H9 (cell line): ENCODE results near the gene ANKRD23. TPM values are rescaled to one million over a fixed set of nuclear protein-coding genes. Genes with fewer than 3 reads are reported as not detected.
A peak's percentile ranks its signal among the peaks of the same experiment; 100 is the strongest.

ENCODE experiments used
- DNase-seq: peaks from one replicate; pipeline ENCODE4 v3.0.0-alpha.2; 2017
- H2AFZ ChIP-seq: one replicate; pipeline ENCODE4 v1.6.1; 2013; ENCODE audit warnings: mild to moderate bottlenecking, low read length, control low read depth, moderate library complexity
- H2AK5ac ChIP-seq: 2 replicates; pipeline ENCODE4 v1.6.1; 2013; ENCODE audit warnings: low read length, control low read depth, mixed read lengths; ENCODE audit not compliant: insufficient read length
- H2BK120ac ChIP-seq: one replicate; pipeline ENCODE4 v1.6.1; 2013; ENCODE audit warnings: low read depth, mild to moderate bottlenecking, low read length, control low read depth, inconsistent platforms; ENCODE audit not compliant: poor library complexity, severe bottlenecking
- H2BK12ac ChIP-seq: 2 replicates; pipeline ENCODE4 v1.6.1; 2013; ENCODE audit warnings: low read length, control low read depth, mixed read lengths, low read depth; ENCODE audit not compliant: insufficient read length
- H2BK15ac ChIP-seq: 2 replicates; pipeline ENCODE4 v1.6.1; 2013; ENCODE audit warnings: low read depth, low read length, control low read depth
- H2BK20ac ChIP-seq: one replicate; pipeline ENCODE4 v1.6.1; 2013; ENCODE audit warnings: low read depth, mild to moderate bottlenecking, low read length, control low read depth, inconsistent platforms; ENCODE audit not compliant: poor library complexity, severe bottlenecking
- H2BK5ac ChIP-seq: 2 replicates; pipeline ENCODE4 v1.6.1; 2013; ENCODE audit warnings: low read length, control low read depth, mixed read lengths; ENCODE audit not compliant: insufficient read length
- H3K14ac ChIP-seq: 2 replicates; pipeline ENCODE4 v1.6.1; 2013; ENCODE audit warnings: low read length, control low read depth; ENCODE audit not compliant: insufficient read depth
- H3K18ac ChIP-seq: 2 replicates; pipeline ENCODE4 v1.6.1; 2013; ENCODE audit warnings: low read depth, mild to moderate bottlenecking, mixed read lengths, low read length, control low read depth; ENCODE audit not compliant: insufficient read length
- H3K23ac ChIP-seq: 2 replicates; pipeline ENCODE4 v1.6.1; 2013; ENCODE audit warnings: low read length, control low read depth, mixed read lengths, low read depth; ENCODE audit not compliant: insufficient read length
- H3K23me2 ChIP-seq: 2 replicates; pipeline ENCODE4 v1.6.1; 2013; ENCODE audit warnings: low read depth, mild to moderate bottlenecking, mixed read lengths, low read length, control low read depth; ENCODE audit not compliant: insufficient read length, poor library complexity, severe bottlenecking
- H3K27ac ChIP-seq: 2 replicates; pipeline ENCODE4 v1.5.1; 2013; ENCODE audit warnings: low read length, control low read depth, mixed read lengths, low read depth; ENCODE audit not compliant: insufficient read length
- H3K27me3 ChIP-seq: 2 replicates; pipeline ENCODE4 v1.6.1; 2013; ENCODE audit warnings: low read length, control low read depth, inconsistent platforms; ENCODE audit not compliant: insufficient read depth
- H3K4ac ChIP-seq: 2 replicates; pipeline ENCODE4 v1.6.1; 2013; ENCODE audit warnings: low read depth, mild to moderate bottlenecking, control low read depth, inconsistent platforms, low read length, moderate library complexity
- H3K4me1 ChIP-seq: 2 replicates; pipeline ENCODE4 v1.6.1; 2013; ENCODE audit warnings: low read length, control low read depth, inconsistent platforms; ENCODE audit not compliant: insufficient read depth
- H3K4me2 ChIP-seq: 2 replicates; pipeline ENCODE4 v1.6.1; 2013; ENCODE audit warnings: low read length, control low read depth, mixed read lengths; ENCODE audit not compliant: insufficient read length, insufficient read depth
- H3K56ac ChIP-seq: 2 replicates; pipeline ENCODE4 v1.6.1; 2013; ENCODE audit warnings: low read depth, mild to moderate bottlenecking, mixed read lengths, low read length, control low read depth; ENCODE audit not compliant: insufficient read length
- H3K79me1 ChIP-seq: 2 replicates; pipeline ENCODE4 v1.6.1; 2013; ENCODE audit warnings: low read depth, mild to moderate bottlenecking, moderate library complexity, low read length, control low read depth, inconsistent platforms; ENCODE audit not compliant: insufficient read depth, poor library complexity, severe bottlenecking
- H3K79me2 ChIP-seq: 2 replicates; pipeline ENCODE4 v1.6.1; 2013; ENCODE audit warnings: low read length, control low read depth, inconsistent platforms; ENCODE audit not compliant: insufficient read depth
- H3K9ac ChIP-seq: 2 replicates; pipeline ENCODE4 v1.6.1; 2013; ENCODE audit warnings: low read length, control low read depth, mixed read lengths; ENCODE audit not compliant: insufficient read length; ENCODE audit errors: extremely low read depth
- H3K9me3 ChIP-seq: one replicate; pipeline ENCODE4 v1.6.1; 2013; ENCODE audit warnings: low read depth, low read length, inconsistent platforms; ENCODE audit not compliant: control insufficient read depth
- H3T11ph ChIP-seq: one replicate; pipeline ENCODE4 v1.6.1; 2013; ENCODE audit warnings: mild to moderate bottlenecking, low read length, control low read depth, inconsistent platforms
- H4K20me1 ChIP-seq: one replicate; pipeline ENCODE4 v1.6.1; 2013; ENCODE audit not compliant: control insufficient read depth, insufficient read length, insufficient read depth
- H4K5ac ChIP-seq: 2 replicates; pipeline ENCODE4 v1.6.1; 2013; ENCODE audit warnings: low read depth, mild to moderate bottlenecking, mixed read lengths, low read length, control low read depth; ENCODE audit not compliant: insufficient read length
- H4K8ac ChIP-seq: replicated peaks from 2 replicates; pipeline ENCODE4 v1.6.1; 2013; ENCODE audit warnings: low read length, control low read depth, mixed read lengths, low read depth; ENCODE audit not compliant: insufficient read length
- H4K91ac ChIP-seq: 2 replicates; pipeline ENCODE4 v1.6.1; 2013; ENCODE audit warnings: low read depth, mild to moderate bottlenecking, moderate library complexity, mixed read lengths, low read length, control low read depth; ENCODE audit not compliant: insufficient read length
- H3K27ac Mint-ChIP-seq, 3 experiments: 2 replicates in 2 of 3; 3 replicates in 1 of 3; pipeline ENCODE4 v1.8.0; 2020 to 2021; ENCODE audit warnings: mixed read lengths in 3 of 3, mild to moderate bottlenecking in 1 of 3, moderate library complexity in 1 of 3
- H3K27me3 Mint-ChIP-seq: 2 replicates; pipeline ENCODE4 v1.8.0; 2021; ENCODE audit warnings: low read depth, mild to moderate bottlenecking, moderate library complexity, mixed read lengths
- H3K36me3 Mint-ChIP-seq, 3 experiments: 2 replicates in 2 of 3; 3 replicates in 1 of 3; pipeline ENCODE4 v1.8.0; 2020 to 2021; ENCODE audit warnings: low read depth in 3 of 3, mixed read lengths in 3 of 3; ENCODE audit not compliant: insufficient read depth in 1 of 3
- H3K4me1 Mint-ChIP-seq, 2 experiments: 2 replicates each; pipeline ENCODE4 v1.8.0; 2020; ENCODE audit warnings: mixed read lengths in 2 of 2
- H3K4me3 Mint-ChIP-seq, 2 experiments: 2 replicates in 1 of 2; 3 replicates in 1 of 2; pipeline ENCODE4 v1.8.0; 2020 to 2021; ENCODE audit warnings: mild to moderate bottlenecking in 2 of 2, mixed read lengths in 2 of 2, moderate library complexity in 1 of 2
- H3K9me3 Mint-ChIP-seq, 2 experiments: 2 replicates in 1 of 2; 3 replicates in 1 of 2; pipeline ENCODE4 v1.8.0; 2020; ENCODE audit warnings: mild to moderate bottlenecking in 2 of 2, mixed read lengths in 2 of 2, moderate library complexity in 1 of 2
- WGBS: extraction: QIAGEN DNeasy Blood & Tissue Kit; methylation state at CpG from one replicate; pipeline ENCODE4 v1.1.7; 2013; ENCODE audit warnings: missing lambda C conversion rate, low lambda C conversion rate, mixed read lengths; ENCODE audit not compliant: insufficient read length; ENCODE audit errors: extremely low coverage; 5-methylcytosine and 5-hydroxymethylcytosine counted together
- total RNA-seq: library from RNA; stranded (reverse); gene quantifications from 2 replicates; pipeline ENCODE4 v1.2.1, GENCODE V29; 2021
- TF ChIP-seq, protein P1 (sequence below): fragments of 200-600 bp; sonication (generic); conservative IDR thresholded peaks from 3 replicates; pipeline ENCODE4 v1.8.0; 2021; ENCODE audit warnings: antibody characterized with exemption, mild to moderate bottlenecking

ANKRD23 gene
- total RNA-seq, 1 experiment from 2014 or later = 2.4 TPM

DNA sequence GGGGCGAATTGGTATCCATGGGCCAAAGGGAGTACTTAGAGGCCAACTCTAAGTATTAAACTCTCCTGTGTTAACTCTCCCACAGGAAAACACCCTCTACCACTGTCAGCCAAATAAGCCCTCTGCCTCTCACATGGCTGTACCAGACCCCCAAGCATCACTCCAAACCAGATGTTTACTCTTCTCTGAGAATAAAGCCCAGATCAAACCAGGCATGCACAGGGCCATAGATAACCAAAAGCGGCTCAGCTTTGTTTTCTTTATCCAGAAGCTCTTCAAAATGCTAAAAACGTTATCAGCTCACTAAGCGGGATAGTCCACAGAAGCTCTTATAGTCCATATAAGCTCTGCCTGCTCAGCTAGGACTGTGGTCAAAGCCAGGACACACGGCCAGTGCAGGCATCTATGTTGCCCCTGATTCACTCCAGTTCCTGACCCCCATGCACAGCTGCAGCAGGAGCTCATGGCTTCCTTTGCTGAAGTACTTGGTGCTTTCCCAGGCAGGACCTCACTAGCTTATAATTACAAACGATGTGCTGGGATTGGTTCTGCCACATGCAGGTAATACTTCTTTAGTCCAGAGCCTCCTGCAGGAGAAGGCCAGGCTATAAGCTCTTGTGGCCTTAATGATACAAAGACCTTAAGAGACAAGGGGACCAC, 47.0 kb upstream of the ANKRD23 start:
- Histone ChIP-seq H3K14ac (no peak overlapping the region), H3K18ac (no peak overlapping the region), H3K56ac (no peak overlapping the region), H3K23ac (no peak overlapping the region), H2BK15ac (no peak overlapping the region), H3K79me2 (no peaks in the 10 kb centered on the region), H4K5ac (no peak overlapping the region), H3T11ph (no peak overlapping the region), H2BK120ac (no peak overlapping the region), H2BK5ac (no peak overlapping the region), H3K23me2 (no peaks in the 10 kb centered on the region), H3K4ac (no peak overlapping the region), H3K4me2 (no peak overlapping the region), H3K27me3 (no peaks in the 10 kb centered on the region), H2BK12ac (no peak overlapping the region), H3K4me1 (peaks cover 11% of the 10 kb centered on the region; the same call in 1 of the 2 replicates), H3K9ac (no peak overlapping the region), H3K79me1 (no peaks in the 10 kb centered on the region), H2BK20ac (no peak overlapping the region), H2AFZ (no peak overlapping the region), H3K27ac (no peak overlapping the region), H3K9me3 (no peaks in the 10 kb centered on the region), H4K20me1 (no peaks in the 10 kb centered on the region), H4K91ac (no peak overlapping the region), H4K8ac (no peak overlapping the region), H2AK5ac (no peak overlapping the region)
- Mint-ChIP-seq H3K9me3 (no peaks in the 10 kb centered on the region; a peak in 1 of 5 replicates), H3K36me3 (no peaks in the 10 kb centered on the region), H3K27ac (peak overlapping the region in 2 of 3 experiments; percentile 0 to 20; a peak in 3 of 7 replicates), H3K27me3 (peaks cover 5% of the 10 kb centered on the region; the same call in 1 of the 2 replicates), H3K4me1 (peaks cover 44 to 46% of the 10 kb centered on the region in 2 experiments), H3K4me3 (no peak overlapping the region)
- TF ChIP-seq, protein P1, sequence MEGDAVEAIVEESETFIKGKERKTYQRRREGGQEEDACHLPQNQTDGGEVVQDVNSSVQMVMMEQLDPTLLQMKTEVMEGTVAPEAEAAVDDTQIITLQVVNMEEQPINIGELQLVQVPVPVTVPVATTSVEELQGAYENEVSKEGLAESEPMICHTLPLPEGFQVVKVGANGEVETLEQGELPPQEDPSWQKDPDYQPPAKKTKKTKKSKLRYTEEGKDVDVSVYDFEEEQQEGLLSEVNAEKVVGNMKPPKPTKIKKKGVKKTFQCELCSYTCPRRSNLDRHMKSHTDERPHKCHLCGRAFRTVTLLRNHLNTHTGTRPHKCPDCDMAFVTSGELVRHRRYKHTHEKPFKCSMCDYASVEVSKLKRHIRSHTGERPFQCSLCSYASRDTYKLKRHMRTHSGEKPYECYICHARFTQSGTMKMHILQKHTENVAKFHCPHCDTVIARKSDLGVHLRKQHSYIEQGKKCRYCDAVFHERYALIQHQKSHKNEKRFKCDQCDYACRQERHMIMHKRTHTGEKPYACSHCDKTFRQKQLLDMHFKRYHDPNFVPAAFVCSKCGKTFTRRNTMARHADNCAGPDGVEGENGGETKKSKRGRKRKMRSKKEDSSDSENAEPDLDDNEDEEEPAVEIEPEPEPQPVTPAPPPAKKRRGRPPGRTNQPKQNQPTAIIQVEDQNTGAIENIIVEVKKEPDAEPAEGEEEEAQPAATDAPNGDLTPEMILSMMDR = no peak
- WGBS = no CpG with 5 or more reads among the region's 6 CpGs
- DNase-seq = no peak
